GM21526 (cell line): Measurements from ENCODE around the gene DDX31.

ENCODE experiments used
- ATAC-seq: cut with Tn5 transposase; IDR thresholded peaks from one replicate; pipeline ENCODE4 v1.9.1; 2021; ENCODE audit warnings: moderate library complexity; ENCODE audit not compliant: unreplicated experiment, low FRiP score

DDX31 gene

DNA sequence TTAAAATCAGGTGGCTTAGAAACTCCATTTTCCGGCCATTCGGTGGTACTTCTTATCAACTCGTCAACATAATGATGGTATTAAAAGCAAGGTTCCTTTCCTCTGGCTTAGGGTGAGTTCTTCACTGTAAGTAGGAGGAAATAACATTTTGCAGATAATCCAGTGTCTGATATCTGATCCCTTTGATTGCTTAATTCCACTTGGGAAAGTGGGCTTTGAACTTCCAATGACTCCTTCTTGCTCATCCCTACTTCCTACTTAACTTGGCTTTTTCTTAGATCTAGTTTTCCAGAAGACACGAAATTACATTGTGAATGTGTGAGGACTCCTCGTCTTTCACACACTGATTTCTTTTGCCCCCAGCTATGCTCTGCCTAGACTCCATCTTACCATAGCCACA, 31.5 kb downstream of the DDX31 start:
- no peak for ATAC-seq

DNA sequence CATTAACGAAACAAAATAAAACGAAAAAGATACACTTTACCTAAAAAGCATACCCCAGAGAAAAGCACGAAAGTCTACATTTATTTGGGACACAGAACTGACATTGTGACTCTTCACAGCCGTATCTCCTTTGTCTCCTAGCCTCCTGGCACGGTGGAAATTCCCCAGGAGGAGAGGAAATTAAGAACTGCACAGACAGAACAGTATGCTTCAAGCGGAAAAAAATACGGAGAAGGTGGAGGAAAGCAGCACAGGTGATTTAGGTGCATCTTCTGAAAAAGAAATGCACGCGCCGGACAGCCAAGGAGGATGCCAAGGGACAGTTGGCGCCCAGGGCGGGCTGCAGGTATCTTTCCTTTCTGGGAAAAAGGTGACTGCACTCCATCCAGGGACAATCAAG, 32.0 kb downstream of the DDX31 start:
- no peak for ATAC-seq

- ATAC-seq, result no peak
Measured at GRCh38 chr9:132637351-132637750, 32.4 kb downstream of the DDX31 start.

GRCh38 chr9:132634327-132634726, 35.5 kb downstream of the DDX31 start:
- ATAC-seq, result no peak

- ATAC-seq, result no peak
Measured at GRCh38 chr9:132632413-132633129, 37.2 kb downstream of the DDX31 start.

- no peak for ATAC-seq
Measured at GRCh38 chr9:132631685-132632084, 38.1 kb downstream of the DDX31 start.

GRCh38 chr9:132631280-132631679, 38.5 kb downstream of the DDX31 start:
- no peak for ATAC-seq

- ATAC-seq, result no peak
Measured at GRCh38 chr9:132630811-132631210, 39.0 kb downstream of the DDX31 start.

- no peak for ATAC-seq
Measured at GRCh38 chr9:132630116-132630515, 39.7 kb downstream of the DDX31 start.

GRCh38 chr9:132628746-132629145, 41.0 kb downstream of the DDX31 start:
- no peak for ATAC-seq

- ATAC-seq, result no peak
Measured at GRCh38 chr9:132627594-132627993, 42.2 kb downstream of the DDX31 start.

DNA sequence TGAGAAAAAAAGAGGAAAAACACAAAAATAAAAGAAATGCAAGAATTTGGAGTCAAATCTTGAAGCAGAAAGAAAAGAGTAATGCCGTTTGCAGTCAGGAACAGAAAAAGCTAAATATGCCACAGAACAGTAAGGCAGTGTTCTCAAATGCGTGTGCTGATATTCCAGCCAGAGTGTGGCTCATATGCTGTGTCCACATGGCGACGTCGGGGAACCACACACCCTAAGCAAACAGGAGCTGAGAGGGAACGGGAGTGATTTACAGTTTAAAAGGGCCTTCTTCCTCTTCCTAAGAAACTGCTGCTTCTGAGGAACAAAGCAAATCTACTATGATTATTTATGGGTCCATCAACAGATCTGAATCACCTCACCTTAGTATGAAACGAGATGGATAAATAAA, 42.7 kb downstream of the DDX31 start:
- ATAC-seq, result no peak

DNA sequence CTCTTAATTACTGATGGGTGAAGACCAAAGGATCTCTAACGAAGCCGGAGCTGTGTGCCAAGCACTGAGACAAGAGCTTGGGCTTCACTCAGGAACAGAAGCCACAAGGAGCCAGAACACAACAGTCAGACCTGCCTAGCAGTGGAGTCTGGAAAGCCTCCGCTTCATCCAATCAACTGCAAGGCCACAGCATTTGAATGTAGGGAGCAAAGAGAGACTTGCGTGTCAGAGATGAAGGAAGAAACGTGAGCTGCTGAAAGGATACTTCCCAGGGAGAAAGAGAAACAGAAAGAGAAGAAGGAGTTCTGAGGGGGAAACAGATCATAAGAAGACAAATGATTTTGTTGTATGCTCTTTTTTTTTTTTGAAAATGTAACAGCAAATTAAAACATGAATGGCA, 43.5 kb downstream of the DDX31 start:
- ATAC-seq, result no peak

DNA sequence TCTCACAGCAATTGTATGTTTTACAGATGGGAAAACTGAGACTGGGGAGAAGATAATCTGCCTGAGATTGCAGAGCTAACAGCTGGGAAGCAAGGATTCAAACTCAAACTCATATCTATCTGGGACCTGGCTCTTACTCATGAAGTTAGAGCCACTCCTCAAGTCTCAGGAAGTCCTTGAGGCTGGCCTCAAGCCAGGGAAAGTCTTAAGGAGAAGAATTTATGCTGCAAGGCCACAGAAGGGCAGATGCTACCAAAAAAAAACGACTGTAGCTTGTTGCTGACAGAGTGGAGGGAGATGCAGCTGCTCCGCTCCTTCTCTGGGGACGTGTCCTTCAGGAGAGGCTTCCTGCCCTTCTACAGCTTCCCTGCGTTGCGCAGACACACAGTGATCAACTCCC, 47.6 kb downstream of the DDX31 start:
- ATAC-seq, result no peak

- ATAC-seq, result no peak
Measured at GRCh38 chr9:132616725-132617124, 53.1 kb downstream of the DDX31 start.

- ATAC-seq, result no peak
Measured at GRCh38 chr9:132615774-132616173, 54.0 kb downstream of the DDX31 start.

DNA sequence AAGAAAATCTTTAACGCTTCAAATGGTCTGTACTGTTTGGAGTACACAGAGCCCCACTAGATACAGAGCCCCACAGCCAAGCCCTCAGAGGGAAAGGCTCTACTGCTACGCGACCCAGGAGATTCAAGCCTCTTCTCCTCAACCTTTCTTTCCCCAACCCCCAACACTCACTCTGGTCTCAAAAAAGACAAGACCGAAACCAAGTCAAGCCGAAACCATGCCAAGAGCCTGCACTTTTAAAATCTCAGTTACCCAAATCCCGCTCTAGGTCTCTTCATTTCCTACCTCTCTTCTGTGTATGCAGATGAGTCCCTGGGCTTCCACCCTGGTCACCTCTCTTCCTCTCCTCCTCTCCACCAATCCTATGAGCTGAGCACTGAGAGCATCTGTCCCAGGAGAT, 55.5 kb downstream of the DDX31 start:
- ATAC-seq, result no peak

- no peak for ATAC-seq
Measured at GRCh38 chr9:132610661-132611060, 59.1 kb downstream of the DDX31 start.

DNA sequence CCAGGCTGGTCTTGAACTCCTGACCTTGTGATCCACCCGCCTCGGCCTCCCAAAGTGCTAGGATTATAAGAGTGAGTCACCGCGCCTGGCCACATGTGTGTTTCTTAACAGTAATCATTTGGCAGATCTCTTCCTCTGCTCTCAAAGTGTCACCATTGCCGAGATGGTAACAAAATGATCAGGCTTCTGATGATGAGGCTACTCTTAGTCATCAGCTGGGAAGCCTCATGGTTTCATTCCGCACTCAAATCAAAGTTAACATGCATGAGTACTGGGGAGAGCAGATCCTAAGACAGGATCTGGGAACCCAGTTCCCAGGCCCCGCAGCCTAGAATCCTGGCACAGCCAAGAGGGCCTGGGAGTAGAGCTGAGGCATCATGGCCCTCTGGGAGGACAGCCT, 60.0 kb downstream of the DDX31 start:
- ATAC-seq, result no peak

DNA sequence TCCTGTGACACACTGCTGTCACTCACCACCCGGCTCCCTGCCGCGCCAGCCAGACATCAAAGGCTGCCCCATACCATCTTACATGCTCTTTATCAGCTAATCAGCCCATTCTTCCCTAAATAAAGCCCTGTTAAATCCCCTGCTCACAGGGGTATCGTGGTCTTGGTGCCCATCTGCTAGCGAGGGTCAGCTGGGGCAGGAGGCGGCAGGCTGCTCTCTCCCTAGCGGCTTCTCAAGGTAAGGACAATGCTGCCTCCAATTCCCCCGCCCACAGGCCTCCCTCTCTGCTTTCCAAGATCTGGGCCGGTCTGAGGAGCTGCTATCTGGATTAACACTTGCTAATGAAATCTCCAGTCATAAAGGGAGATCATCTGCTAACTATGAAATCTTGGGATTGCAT, 60.6 kb downstream of the DDX31 start:
- ATAC-seq, result no peak

DNA sequence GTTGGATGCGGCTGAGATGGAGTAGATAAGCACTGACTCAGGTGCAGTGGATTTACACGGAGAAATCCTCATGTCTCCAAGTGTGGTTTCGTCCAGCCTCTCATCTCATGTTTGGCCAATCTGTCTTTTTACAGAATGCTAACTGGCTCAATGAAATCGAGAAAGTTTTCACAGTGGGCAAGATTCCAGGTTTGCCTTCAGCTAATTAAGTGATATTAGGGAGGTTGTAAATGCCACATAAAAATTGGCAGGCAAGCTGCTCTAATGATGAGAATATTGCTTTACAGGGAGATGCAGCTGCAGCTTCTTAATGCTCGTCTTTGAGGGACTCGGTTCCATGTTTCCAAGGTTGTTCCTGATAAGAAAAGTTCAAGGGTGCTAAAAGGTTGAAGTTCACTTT, 63.7 kb downstream of the DDX31 start:
- no peak for ATAC-seq

DNA sequence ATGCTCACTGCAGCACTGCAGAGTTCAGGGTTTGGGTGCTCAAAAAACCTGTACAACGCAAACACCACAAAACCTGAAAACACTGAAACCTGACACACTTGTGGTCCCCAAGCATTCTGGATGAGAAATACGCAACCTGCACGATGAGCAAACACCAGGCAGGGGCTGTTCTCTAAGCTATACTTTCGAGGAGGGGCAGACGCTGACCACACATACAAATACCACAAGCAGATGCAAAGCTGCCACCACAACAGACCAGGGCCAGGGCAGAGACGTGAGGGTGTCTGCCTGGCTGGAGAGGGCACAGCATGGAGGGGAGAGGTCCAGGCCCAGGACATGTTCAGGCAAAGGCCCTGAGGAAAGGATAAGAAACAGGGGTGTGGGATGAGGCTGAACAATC, 64.4 kb downstream of the DDX31 start:
- no peak for ATAC-seq

DNA sequence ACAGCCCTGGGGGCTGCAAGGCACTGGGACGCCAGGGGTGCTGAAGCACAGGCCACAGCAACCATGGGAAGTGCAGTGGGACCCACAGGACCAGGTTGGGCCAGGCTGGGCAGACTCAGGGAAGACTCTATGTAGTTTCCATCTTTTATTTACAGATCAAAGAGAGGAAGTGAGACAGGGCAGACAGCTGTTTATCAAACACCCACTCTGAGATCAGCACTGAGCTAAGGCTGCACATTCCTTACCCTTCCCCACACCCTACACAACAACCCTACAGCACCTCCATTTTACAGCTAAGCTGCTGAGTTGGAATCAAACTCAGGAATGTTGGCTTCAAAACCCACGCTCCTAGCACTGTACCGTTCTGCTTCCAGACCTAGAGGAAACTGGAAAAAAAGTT, 67.6 kb downstream of the DDX31 start:
- ATAC-seq, result no peak
